SK-N-MC (cell line): ENCODE data around the gene CDH23.

ENCODE experiments used
- EZH2 ChIP-seq: fragments of 200-600 bp; sonication (generic); IDR thresholded peaks from one replicate; pipeline ENCODE4 v1.6.1; 2017; ENCODE audit warnings: antibody characterized with exemption
- POLR2AphosphoS5 ChIP-seq: IDR thresholded peaks from 2 replicates; pipeline ENCODE4 v1.6.1; 2012; ENCODE audit warnings: mild to moderate bottlenecking, low read depth, low read length, borderline replicate concordance

- TF ChIP-seq EZH2 (no peak), POLR2AphosphoS5 (no peak)
Measured at GRCh38 chr10:71440506-71441035, 43.9 kb downstream of the CDH23 start.
